SK-N-SH (cell line): ENCODE data around the gene SLC25A21. TPM values are rescaled to one million over a fixed set of nuclear protein-coding genes. Genes with fewer than 3 reads are reported as not detected.

Experiments
- CTCF ChIA-PET: fragments of 300-600, 350-600 bp; formaldehyde crosslinking; extraction: SDS; loops from one replicate; lab custom pipeline; 2021; lab: Yijun Ruan, JAX
- POLR2A ChIA-PET: fragments of 350-600 bp; sonication (Branson Sonifier 250); formaldehyde crosslinking; extraction: SDS; loops from one replicate; lab custom pipeline; 2020; ENCODE audit warnings: antibody characterized with exemption, inconsistent platforms; lab: Yijun Ruan, JAX
- DNase-seq: peaks from one replicate; pipeline ENCODE4 v3.0.0; 2012
- H2AFZ ChIP-seq: fragments of 200-600 bp; sonication (generic); 2 replicates; pipeline ENCODE4 v1.8.1; 2016; ENCODE audit warnings: antibody characterized with exemption, mild to moderate bottlenecking, low read depth
- H3F3A ChIP-seq: fragments of 200-600 bp; sonication (generic); replicated peaks from 2 replicates; pipeline ENCODE3; 2016; ENCODE audit warnings: antibody characterized with exemption, mild to moderate bottlenecking; ENCODE audit not compliant: insufficient read depth
- H3K27ac ChIP-seq, 2 experiments: fragments of 200-500 bp in 1 of 2; fragments of 200-600 bp in 1 of 2; sonication (Bioruptor generic) in 1 of 2; sonication (generic), shearing (Covaris generic) in 1 of 2; 2 replicates each; pipeline versions ENCODE4 v1.5.1 to v1.6.1; 2014 to 2016; ENCODE audit warnings: low read depth in 2 of 2, inconsistent platforms in 1 of 2, low read length in 1 of 2, mild to moderate bottlenecking in 1 of 2, mixed read lengths in 1 of 2
- H3K27me3 ChIP-seq: fragments of 200-600 bp; sonication (generic), shearing (Covaris generic); 2 replicates; pipeline ENCODE4 v1.6.1; 2016; ENCODE audit warnings: mixed run types; ENCODE audit not compliant: insufficient read depth
- H3K36me3 ChIP-seq, 2 experiments: fragments of 200-500 bp in 1 of 2; fragments of 200-600 bp in 1 of 2; sonication (Bioruptor generic) in 1 of 2; sonication (generic) in 1 of 2; replicated peaks in 1 of 2; 2 replicates each; pipeline versions ENCODE3 to v1.5.1; 2014 to 2016; ENCODE audit warnings: low read length in 1 of 2, mild to moderate bottlenecking in 1 of 2; ENCODE audit not compliant: insufficient read depth in 2 of 2, control insufficient read depth in 1 of 2
- H3K4me1 ChIP-seq, 2 experiments: fragments of 200-500 bp in 1 of 2; fragments of 200-600 bp in 1 of 2; sonication (Bioruptor generic) in 1 of 2; sonication (generic), shearing (Covaris generic) in 1 of 2; 2 replicates each; pipeline versions ENCODE4 v1.5.1 to v1.6.1; 2014 to 2016; ENCODE audit warnings: low read depth in 1 of 2, low read length in 1 of 2, mixed run types in 1 of 2; ENCODE audit not compliant: insufficient read depth in 2 of 2, control insufficient read depth in 1 of 2
- H3K4me2 ChIP-seq: fragments of 200-600 bp; sonication (generic), shearing (Covaris generic); 2 replicates; pipeline ENCODE4 v1.6.1; 2017; ENCODE audit warnings: mixed run types
- H3K4me3 ChIP-seq, 2 experiments: fragments of 200-500 bp in 1 of 2; fragments of 200-600 bp in 1 of 2; sonication (Bioruptor generic) in 1 of 2; sonication (generic), shearing (Covaris generic) in 1 of 2; 2 replicates each; pipeline versions ENCODE4 v1.5.1 to v1.8.1; 2014 to 2016; ENCODE audit warnings: low read depth in 2 of 2, inconsistent platforms in 1 of 2, low read length in 1 of 2, mild to moderate bottlenecking in 1 of 2, mixed read lengths in 1 of 2, moderate library complexity in 1 of 2
- H3K79me2 ChIP-seq: fragments of 200-600 bp; sonication (generic); 2 replicates; pipeline ENCODE4 v1.8.1; 2017; ENCODE audit warnings: mild to moderate bottlenecking; ENCODE audit not compliant: insufficient read depth
- H3K9ac ChIP-seq: fragments of 200-600 bp; sonication (generic); 2 replicates; pipeline ENCODE4 v1.6.1; 2017; ENCODE audit warnings: mixed run types
- H3K9me2 ChIP-seq: fragments of 200-600 bp; sonication (generic); 2 replicates; pipeline ENCODE4 v1.6.1; 2017; ENCODE audit warnings: mixed run types
- H3K9me3 ChIP-seq: fragments of 200-600 bp; sonication (generic); 2 replicates; pipeline ENCODE4 v1.6.1; 2017; ENCODE audit warnings: mixed run types, mild to moderate bottlenecking, moderate library complexity
- H4K20me1 ChIP-seq: fragments of 200-600 bp; sonication (generic); 2 replicates; pipeline ENCODE4 v1.6.1; 2017; ENCODE audit warnings: mild to moderate bottlenecking, mixed run types; ENCODE audit not compliant: insufficient read depth
- ELF1 ChIP-seq: IDR thresholded peaks from 2 replicates; pipeline ENCODE4 v1.4.0; 2012
- FOXM1 ChIP-seq: IDR thresholded peaks from 2 replicates; pipeline ENCODE4 v1.4.0; 2012; ENCODE audit warnings: low read depth, mild to moderate bottlenecking
- GATA2 ChIP-seq: sonication (generic); formaldehyde crosslinking; IDR thresholded peaks from 2 replicates; pipeline ENCODE4 v1.5.0; 2020; ENCODE audit warnings: mild to moderate bottlenecking, missing genetic modification reagents
- JUND ChIP-seq: IDR thresholded peaks from 2 replicates; pipeline ENCODE4 v1.4.0; 2012
- MEF2A ChIP-seq: IDR thresholded peaks from 2 replicates; pipeline ENCODE4 v1.4.0; 2012; ENCODE audit warnings: low read depth, borderline replicate concordance
- POLR2AphosphoS5 ChIP-seq: IDR thresholded peaks from 2 replicates; pipeline ENCODE4 v1.6.1; 2012; ENCODE audit warnings: low read depth, low read length
- REST ChIP-seq: IDR thresholded peaks from 2 replicates; pipeline ENCODE4 v1.6.1; 2012; ENCODE audit warnings: mild to moderate bottlenecking, low read depth, low read length, moderate library complexity
- SIN3A ChIP-seq: IDR thresholded peaks from 2 replicates; pipeline ENCODE4 v1.6.1; 2012; ENCODE audit warnings: low read depth, mild to moderate bottlenecking, low read length, moderate library complexity, borderline replicate concordance
- TAF1 ChIP-seq: IDR thresholded peaks from 2 replicates; pipeline ENCODE4 v1.6.1; 2012; ENCODE audit warnings: low read depth, mild to moderate bottlenecking, low read length, moderate library complexity, borderline replicate concordance
- TCF12 ChIP-seq: IDR thresholded peaks from 2 replicates; pipeline ENCODE4 v1.4.0; 2012
- WGBS: methylation state at CpG from one replicate; pipeline ENCODE4 v1.1.6; 2017; ENCODE audit warnings: low lambda C conversion rate; 5-methylcytosine and 5-hydroxymethylcytosine counted together
- polyA plus RNA-seq, 3 experiments: library from polyadenylated mRNA; depleted of rRNA; stranded (reverse); fragments of >200 nt; gene quantifications; 2 replicates each; pipeline ENCODE4 v1.2.3, GENCODE V29; 2012
- TF ChIP-seq, protein P1 (sequence below): fragments of 150-350 bp; IDR thresholded peaks from 2 replicates; pipeline ENCODE4 v1.6.1; 2017; ENCODE audit warnings: antibody characterized with exemption, low read length, low read depth, borderline replicate concordance

Gene SLC25A21
- polyA plus RNA-seq, 1 of the 3 experiments (the other 2 are of a cell fraction): not detected

DNA sequence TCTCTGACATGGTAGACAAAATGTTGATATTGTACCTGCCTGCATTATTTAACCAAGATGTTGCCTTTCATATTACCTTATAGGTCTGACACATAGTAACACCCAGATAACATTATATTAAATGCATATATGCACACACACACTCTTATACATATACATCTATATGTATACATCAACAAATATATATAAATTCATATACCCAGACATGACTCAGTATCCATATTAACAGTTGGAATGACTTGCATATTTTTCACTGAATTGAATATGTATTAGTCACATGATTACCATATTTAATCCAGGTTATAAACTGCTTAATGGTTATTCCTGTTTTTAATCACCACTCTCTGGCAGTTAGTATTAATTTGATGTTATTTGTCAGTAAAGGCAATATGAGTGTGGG lies 425.5 kb downstream of the SLC25A21 start:
- H3K79me2 ChIP-seq: no peaks in the 10 kb centered on the region
- no peaks in the 10 kb centered on the region for H4K20me1 ChIP-seq
- H3K4me1 ChIP-seq: no peaks in the 10 kb centered on the region
- no peak overlapping the region for H3K4me2 ChIP-seq
- DNase-seq: no peak
- POLR2A ChIA-PET: no interaction called here
- no peaks in the 10 kb centered on the region for H3K27me3 ChIP-seq
- H3K9ac ChIP-seq: no peak overlapping the region
- H3K27ac ChIP-seq: no peak overlapping the region
- TF ChIP-seq FOXM1 (no peak), GATA2 (no peak), TAF1 (no peak)
- H3F3A ChIP-seq: no peaks in the 10 kb centered on the region
- CTCF ChIA-PET: no interaction called here
- H3K9me2 ChIP-seq: no peaks in the 10 kb centered on the region
- H3K9me3 ChIP-seq: no peaks in the 10 kb centered on the region
- H3K4me3 ChIP-seq: no peak overlapping the region
- no peaks in the 10 kb centered on the region for H3K36me3 ChIP-seq
- no peak overlapping the region for H2AFZ ChIP-seq

DNA sequence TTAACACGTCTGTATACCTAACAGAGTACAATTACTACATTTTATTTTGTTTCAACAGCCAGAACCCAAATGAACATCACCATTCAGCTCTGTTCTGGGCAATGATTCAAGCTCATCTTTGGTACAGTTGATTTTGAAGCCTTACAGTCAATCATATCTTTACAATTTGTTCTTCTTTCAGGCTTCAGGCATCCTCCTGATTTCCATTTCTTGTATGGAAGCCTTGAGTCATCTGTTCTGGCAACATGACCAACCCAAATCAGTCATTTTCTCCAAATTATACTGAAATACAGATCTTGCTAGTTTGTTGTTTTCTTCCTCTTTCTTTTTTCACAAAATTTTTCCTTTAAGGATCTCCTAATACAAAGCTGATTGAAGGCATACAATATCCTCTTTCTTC lies 430.5 kb downstream of the SLC25A21 start:
- Histone ChIP-seq H3K27me3 (no peaks in the 10 kb centered on the region), H4K20me1 (no peaks in the 10 kb centered on the region), H2AFZ (no peak overlapping the region), H3K79me2 (no peaks in the 10 kb centered on the region), H3K9me3 (no peaks in the 10 kb centered on the region), H3F3A (no peaks in the 10 kb centered on the region), H3K9me2 (no peaks in the 10 kb centered on the region), H3K9ac (no peak overlapping the region), H3K36me3 (no peaks in the 10 kb centered on the region), H3K4me2 (no peak overlapping the region), H3K4me3 (no peak overlapping the region), H3K27ac (no peak overlapping the region), H3K4me1 (no peaks in the 10 kb centered on the region)
- 0% methylated on average over 1 of the region's 1 CpG for WGBS
- no peak for DNase-seq
- ChIA-PET CTCF (no interaction called here), POLR2A (no interaction called here)
- TF ChIP-seq TCF12 (no peak), REST (no peak), MEF2A (no peak)

GRCh38 chr14:36738269-36738668 lies 434.1 kb downstream of the SLC25A21 start:
- TF ChIP-seq SIN3A: no peak
- TF ChIP-seq POLR2AphosphoS5: no peak
- no peak for TF ChIP-seq ELF1
- no peak for TF ChIP-seq MEF2A
- TF ChIP-seq JUND: no peak
- TF ChIP-seq, protein P1, sequence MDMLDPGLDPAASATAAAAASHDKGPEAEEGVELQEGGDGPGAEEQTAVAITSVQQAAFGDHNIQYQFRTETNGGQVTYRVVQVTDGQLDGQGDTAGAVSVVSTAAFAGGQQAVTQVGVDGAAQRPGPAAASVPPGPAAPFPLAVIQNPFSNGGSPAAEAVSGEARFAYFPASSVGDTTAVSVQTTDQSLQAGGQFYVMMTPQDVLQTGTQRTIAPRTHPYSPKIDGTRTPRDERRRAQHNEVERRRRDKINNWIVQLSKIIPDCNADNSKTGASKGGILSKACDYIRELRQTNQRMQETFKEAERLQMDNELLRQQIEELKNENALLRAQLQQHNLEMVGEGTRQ: no peak
- Histone ChIP-seq H2AFZ (no peak overlapping the region), H3K36me3 (no peaks in the 10 kb centered on the region), H3K9me3 (no peaks in the 10 kb centered on the region), H3K79me2 (no peaks in the 10 kb centered on the region), H3K4me3 (no peak overlapping the region), H3K4me2 (no peak overlapping the region), H3K4me1 (no peaks in the 10 kb centered on the region), H3K9me2 (no peaks in the 10 kb centered on the region), H4K20me1 (no peaks in the 10 kb centered on the region), H3K9ac (no peak overlapping the region), H3F3A (no peaks in the 10 kb centered on the region), H3K27ac (no peak overlapping the region), H3K27me3 (no peaks in the 10 kb centered on the region)
- ChIA-PET POLR2A (no interaction called here), CTCF (no interaction called here)
- no peak for DNase-seq
- no CpG with 5 or more reads among the region's 7 CpGs for WGBS
